NCI-H146 (cell line): ENCODE results near the gene KRT222.

Experiments
- DNase-seq: peaks from one replicate; lab custom pipeline; 2025; lab: John Stamatoyannopoulos, UW

KRT222 gene

GRCh38 chr17:40664582-40665333 lies at the start of gene KRT222:
Gene KRT222 (minus strand): TSS chr17:40665177. CDS start chr17:40665099, 78 bp downstream.
- peak; percentile 35 for DNase-seq

GRCh38 chr17:40714473-40714872 lies 49.5 kb upstream of the KRT222 start:
- no peak for DNase-seq

- DNase-seq: no peak
Measured at GRCh38 chr17:40707745-40708144, 42.8 kb upstream of the KRT222 start.

GRCh38 chr17:40705584-40705983 lies 40.6 kb upstream of the KRT222 start:
- DNase-seq: no peak

- no peak for DNase-seq
Measured at GRCh38 chr17:40703652-40704051, 38.7 kb upstream of the KRT222 start, which contains the start of gene KRT24. Gene KRT24 (minus strand): TSS chr17:40703752. CDS start chr17:40703693, 59 bp downstream.

GRCh38 chr17:40702271-40702670 lies 37.3 kb upstream of the KRT222 start:
- DNase-seq: no peak

GRCh38 chr17:40699853-40700252 lies 34.9 kb upstream of the KRT222 start:
- no peak for DNase-seq

- no peak for DNase-seq
Measured at GRCh38 chr17:40699371-40699770, 34.4 kb upstream of the KRT222 start.

- DNase-seq: peak; percentile 63
Measured at GRCh38 chr17:40697297-40697696, 32.3 kb upstream of the KRT222 start.

GRCh38 chr17:40696651-40697072 lies 31.7 kb upstream of the KRT222 start:
- DNase-seq: no peak

- no peak for DNase-seq
Measured at GRCh38 chr17:40695874-40696472, 31.0 kb upstream of the KRT222 start.

GRCh38 chr17:40694584-40694983 lies 29.6 kb upstream of the KRT222 start:
- no peak for DNase-seq

- no peak for DNase-seq
Measured at GRCh38 chr17:40687106-40687505, 22.1 kb upstream of the KRT222 start.

GRCh38 chr17:40686192-40686591 lies 21.2 kb upstream of the KRT222 start:
- DNase-seq: no peak

GRCh38 chr17:40680998-40681397 lies 16.0 kb upstream of the KRT222 start:
- DNase-seq: no peak

GRCh38 chr17:40679523-40679907 lies 14.5 kb upstream of the KRT222 start:
- no peak for DNase-seq

GRCh38 chr17:40678902-40679522 lies 14.0 kb upstream of the KRT222 start:
- DNase-seq: no peak

GRCh38 chr17:40675905-40676304 lies 10.9 kb upstream of the KRT222 start:
- no peak for DNase-seq

GRCh38 chr17:40672654-40673053 lies 7.7 kb upstream of the KRT222 start:
- DNase-seq: no peak

- DNase-seq: peak; percentile 16
Measured at GRCh38 chr17:40671282-40671681, 6.3 kb upstream of the KRT222 start.

- no peak for DNase-seq
Measured at GRCh38 chr17:40666331-40666730, 1.4 kb upstream of the KRT222 start.

- DNase-seq: no peak
Measured at GRCh38 chr17:40663252-40663651, 1.7 kb downstream of the KRT222 start.

GRCh38 chr17:40659911-40660310 lies 5.1 kb downstream of the KRT222 start:
- DNase-seq: no peak
